Ascending aorta (tissue), 2 donors: Measurements from ENCODE around the gene GCFC2. TPM values are rescaled to one million over a fixed set of nuclear protein-coding genes. Genes with fewer than 3 reads are reported as not detected.

Source experiments
- DNase-seq, 2 donors: peaks; one replicate each; pipeline ENCODE4 v3.0.0-alpha.2; 2019; ENCODE audit warnings: low spot score in 2 of 2
- H3K27ac ChIP-seq, 2 donors: fragments of 200-600 bp; sonication (generic); one replicate each; pipeline ENCODE4 v1.5.1; 2016 to 2017; ENCODE audit warnings: mild to moderate bottlenecking in 1 of 2
- H3K27me3 ChIP-seq: fragments of 200-600 bp; sonication (generic); one replicate; pipeline ENCODE4 v1.5.1; 2017
- H3K36me3 ChIP-seq, 2 donors: fragments of 200-600 bp; sonication (generic); one replicate each; pipeline ENCODE4 v1.5.1; 2016
- H3K4me1 ChIP-seq, 2 donors: fragments of 200-600 bp; sonication (generic); one replicate each; pipeline ENCODE4 v1.5.1; 2016 to 2017; ENCODE audit warnings: mild to moderate bottlenecking in 1 of 2
- H3K4me3 ChIP-seq, 2 donors: fragments of 200-600 bp; sonication (generic); one replicate each; pipeline ENCODE4 v1.5.1; 2016 to 2017; ENCODE audit warnings: mild to moderate bottlenecking in 1 of 2
- H3K9me3 ChIP-seq, 2 donors: fragments of 200-600 bp; sonication (generic); one replicate each; pipeline ENCODE4 v1.5.1; 2016
- intact Hi-C: fragments of 100-400 bp; cut with DNase I; formaldehyde crosslinking; loops from one replicate; pipeline ENCODE4 v1.15.1; 2023
- total RNA-seq: library from RNA; depleted of rRNA; stranded (reverse); fragments of >200 nt; gene quantifications from one replicate; pipeline ENCODE4 v1.1.0, GENCODE V29; 2016
- TF ChIP-seq, protein P1 (sequence below), 3 experiments: fragments of 200-600 bp in 2 of 3; fragments of 450-650 bp in 1 of 3; sonication (generic) in 2 of 3; IDR thresholded peaks; one replicate each; pipeline ENCODE4 v1.5.1; 2016 to 2019; ENCODE audit warnings: antibody characterized with exemption in 3 of 3, mild to moderate bottlenecking in 1 of 3, moderate library complexity in 1 of 3

The GCFC2 gene
- total RNA-seq, 1 donor from 2014 or later: 31.0 TPM

DNA sequence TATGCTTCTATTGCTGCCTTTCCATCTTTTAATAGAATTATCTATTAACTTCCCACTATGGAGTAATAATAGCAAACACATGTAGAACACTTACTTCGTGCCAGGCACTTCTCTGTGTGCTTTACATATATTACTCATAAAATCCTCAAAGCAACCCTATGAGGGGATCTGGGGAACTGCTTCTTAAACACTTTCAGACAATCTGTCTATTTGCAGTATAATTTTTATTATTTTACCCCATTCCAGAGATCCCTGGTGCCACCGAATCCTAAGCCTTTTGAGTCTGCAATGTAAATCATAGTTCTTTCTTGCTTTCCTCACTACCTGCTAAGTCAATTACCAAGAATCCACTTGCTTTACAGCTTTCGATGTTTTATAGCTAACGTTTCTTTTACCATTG is 25.6 kb upstream of the GCFC2 start:
- intact Hi-C loops: no loop called here

DNA sequence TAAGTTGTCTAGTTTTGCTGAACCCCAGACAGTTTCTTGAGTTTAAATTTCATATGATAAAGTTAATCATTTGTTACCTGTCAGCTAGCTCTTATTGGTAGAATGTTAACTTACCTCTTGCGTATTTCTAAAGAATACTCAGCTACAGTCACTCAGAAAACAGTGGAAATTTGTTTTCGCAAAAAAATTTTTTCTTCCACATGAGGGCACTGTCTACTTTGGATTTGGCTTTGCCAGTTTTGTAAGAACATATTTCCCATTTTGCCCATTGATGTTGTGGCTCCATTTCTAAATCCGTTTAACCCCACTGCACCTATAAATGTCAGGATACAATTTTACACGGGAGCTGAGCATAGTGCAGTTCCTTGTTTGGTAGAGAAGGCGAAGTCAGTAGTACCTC is 19.1 kb upstream of the GCFC2 start:
- Histone ChIP-seq H3K36me3 (no peaks in the 10 kb centered on the region), H3K27ac (no peak overlapping the region), H3K27me3 (no peaks in the 10 kb centered on the region), H3K4me1 (no peaks in the 10 kb centered on the region), H3K9me3 (no peaks in the 10 kb centered on the region), H3K4me3 (no peak overlapping the region)
- intact Hi-C loops: no loop called here
- TF ChIP-seq, protein P1, sequence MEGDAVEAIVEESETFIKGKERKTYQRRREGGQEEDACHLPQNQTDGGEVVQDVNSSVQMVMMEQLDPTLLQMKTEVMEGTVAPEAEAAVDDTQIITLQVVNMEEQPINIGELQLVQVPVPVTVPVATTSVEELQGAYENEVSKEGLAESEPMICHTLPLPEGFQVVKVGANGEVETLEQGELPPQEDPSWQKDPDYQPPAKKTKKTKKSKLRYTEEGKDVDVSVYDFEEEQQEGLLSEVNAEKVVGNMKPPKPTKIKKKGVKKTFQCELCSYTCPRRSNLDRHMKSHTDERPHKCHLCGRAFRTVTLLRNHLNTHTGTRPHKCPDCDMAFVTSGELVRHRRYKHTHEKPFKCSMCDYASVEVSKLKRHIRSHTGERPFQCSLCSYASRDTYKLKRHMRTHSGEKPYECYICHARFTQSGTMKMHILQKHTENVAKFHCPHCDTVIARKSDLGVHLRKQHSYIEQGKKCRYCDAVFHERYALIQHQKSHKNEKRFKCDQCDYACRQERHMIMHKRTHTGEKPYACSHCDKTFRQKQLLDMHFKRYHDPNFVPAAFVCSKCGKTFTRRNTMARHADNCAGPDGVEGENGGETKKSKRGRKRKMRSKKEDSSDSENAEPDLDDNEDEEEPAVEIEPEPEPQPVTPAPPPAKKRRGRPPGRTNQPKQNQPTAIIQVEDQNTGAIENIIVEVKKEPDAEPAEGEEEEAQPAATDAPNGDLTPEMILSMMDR (IDR thresholded peaks at IDR 0.05): no peak
- no peak for DNase-seq

More for the DNA sequence above, 25.6 kb upstream of the GCFC2 start:
- H3K4me3 ChIP-seq: no peak overlapping the region
- H3K36me3 ChIP-seq: no peaks in the 10 kb centered on the region
- H3K27ac ChIP-seq: no peak overlapping the region
- TF ChIP-seq, protein P1 (IDR thresholded peaks at IDR 0.05): no peak
- DNase-seq: no peak
- H3K4me1 ChIP-seq: no peaks in the 10 kb centered on the region
- H3K27me3 ChIP-seq: no peaks in the 10 kb centered on the region
- no peaks in the 10 kb centered on the region for H3K9me3 ChIP-seq

DNA sequence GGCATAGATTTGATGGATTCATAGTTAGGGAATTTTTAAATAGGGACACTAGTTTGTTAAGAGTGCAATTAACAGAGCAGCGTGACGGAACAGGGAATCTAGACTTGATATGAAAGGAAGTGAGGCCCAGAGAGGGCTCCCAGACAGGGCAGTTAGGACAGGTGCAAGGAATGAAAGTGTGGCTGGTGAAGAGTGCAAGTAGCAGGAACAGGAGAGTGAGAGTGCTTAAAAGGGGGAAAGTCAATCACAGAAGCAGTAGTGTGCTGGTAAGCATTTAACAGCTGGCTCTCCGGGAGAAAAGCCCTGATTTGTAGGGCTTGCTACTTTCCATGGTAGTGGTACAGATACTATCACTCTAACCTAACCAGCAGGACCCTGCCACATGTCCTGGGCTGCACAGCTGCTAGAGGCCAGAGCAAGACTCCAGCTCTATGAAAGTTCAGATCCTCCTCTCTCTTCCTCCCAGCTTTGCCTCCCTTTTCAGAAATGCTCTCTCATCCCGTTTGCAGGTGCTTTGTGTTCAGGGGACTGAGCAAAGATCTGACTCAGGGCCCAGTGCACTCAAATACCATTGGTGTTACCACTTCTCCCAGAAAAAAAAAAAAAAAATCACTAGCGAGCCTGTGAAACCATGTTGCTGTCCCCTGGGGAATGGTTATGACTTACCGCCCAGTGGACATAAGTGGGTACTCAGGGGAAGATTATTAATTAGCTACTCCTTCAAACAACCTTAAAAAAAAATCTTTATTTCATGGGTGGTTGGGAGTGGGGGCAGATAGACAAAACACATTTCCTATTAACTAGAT is 18.1 kb upstream of the GCFC2 start:
- no peak overlapping the region for H3K4me3 ChIP-seq
- intact Hi-C loops: no loop called here
- no peaks in the 10 kb centered on the region for H3K36me3 ChIP-seq
- no peak overlapping the region for H3K27ac ChIP-seq
- no peaks in the 10 kb centered on the region for H3K4me1 ChIP-seq
- TF ChIP-seq, protein P1 (IDR thresholded peaks at IDR 0.05): no peak
- no peaks in the 10 kb centered on the region for H3K9me3 ChIP-seq
- DNase-seq: no peak
- no peaks in the 10 kb centered on the region for H3K27me3 ChIP-seq

DNA sequence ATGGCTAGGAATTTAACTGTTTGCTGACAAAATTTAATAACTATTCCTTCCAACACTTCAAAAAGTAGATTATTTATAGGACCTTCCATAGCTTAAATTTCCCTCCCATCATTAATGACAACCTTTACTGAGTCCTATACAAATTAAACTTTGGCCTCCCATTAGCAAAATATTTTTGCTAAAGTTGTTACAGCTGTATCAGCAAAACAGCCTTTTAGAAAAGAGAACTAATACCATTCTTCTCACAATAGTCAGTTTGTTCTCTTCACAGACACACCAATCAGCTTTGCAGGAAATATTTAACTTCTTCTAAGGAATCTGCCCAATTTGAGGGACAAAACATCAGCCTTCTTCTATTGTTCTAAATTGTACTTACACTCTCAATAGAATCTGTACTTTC is 12.0 kb upstream of the GCFC2 start:
- intact Hi-C loops: no loop called here
- Histone ChIP-seq H3K36me3 (no peaks in the 10 kb centered on the region), H3K9me3 (no peaks in the 10 kb centered on the region), H3K27ac (no peak overlapping the region), H3K4me3 (no peak overlapping the region), H3K27me3 (no peaks in the 10 kb centered on the region), H3K4me1 (no peaks in the 10 kb centered on the region)
- no peak for DNase-seq
- TF ChIP-seq, protein P1 (IDR thresholded peaks at IDR 0.05): no peak

DNA sequence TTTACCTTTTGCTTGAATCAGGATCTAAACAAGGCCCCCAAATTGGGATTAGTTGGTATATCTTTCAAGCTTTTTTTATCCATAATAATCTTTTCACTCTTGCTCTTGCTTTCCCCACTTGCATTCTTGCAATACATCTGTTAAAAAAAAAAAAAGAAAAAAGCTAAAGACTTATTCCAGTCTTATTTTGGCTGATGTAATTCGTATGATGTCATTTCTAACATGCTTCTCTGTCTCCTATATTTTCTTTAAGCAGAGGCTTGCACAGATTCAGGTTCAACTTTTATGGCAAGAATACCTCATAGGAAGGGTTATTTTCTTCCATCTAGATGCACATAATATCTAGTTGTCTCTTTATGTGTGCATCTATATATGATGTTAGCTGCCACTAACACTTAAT is 9.8 kb upstream of the GCFC2 start:
- Histone ChIP-seq H3K36me3 (no peaks in the 10 kb centered on the region), H3K27me3 (no peaks in the 10 kb centered on the region), H3K4me3 (no peak overlapping the region), H3K9me3 (no peaks in the 10 kb centered on the region), H3K4me1 (no peaks in the 10 kb centered on the region), H3K27ac (no peak overlapping the region)
- TF ChIP-seq, protein P1 (IDR thresholded peaks at IDR 0.05): no peak
- intact Hi-C loops: no loop called here
- DNase-seq: no peak
